Occipital lobe (tissue), 2 donors: Measurements from ENCODE around the gene LIPH. TPM values are rescaled to one million over a fixed set of nuclear protein-coding genes. Genes with fewer than 3 reads are reported as not detected.
A peak's percentile ranks its signal among the peaks of the same experiment; 100 is the strongest.
"Not testable (repeated sequence)": the region's sequence is repeated elsewhere in the genome, so short reads cannot be mapped to it uniquely, and the experiment has no call there.

ENCODE experiments used
- DNase-seq: peaks from one replicate; lab custom pipeline; 2025; lab: John Stamatoyannopoulos, UW
- total RNA-seq: library from RNA; depleted of rRNA; stranded (reverse); fragments of >200 nt; gene quantifications from one replicate; pipeline ENCODE4 v1.2.3, GENCODE V29; 2014

The LIPH gene
- total RNA-seq, 1 donor from 2014 or later: not detected

DNA sequence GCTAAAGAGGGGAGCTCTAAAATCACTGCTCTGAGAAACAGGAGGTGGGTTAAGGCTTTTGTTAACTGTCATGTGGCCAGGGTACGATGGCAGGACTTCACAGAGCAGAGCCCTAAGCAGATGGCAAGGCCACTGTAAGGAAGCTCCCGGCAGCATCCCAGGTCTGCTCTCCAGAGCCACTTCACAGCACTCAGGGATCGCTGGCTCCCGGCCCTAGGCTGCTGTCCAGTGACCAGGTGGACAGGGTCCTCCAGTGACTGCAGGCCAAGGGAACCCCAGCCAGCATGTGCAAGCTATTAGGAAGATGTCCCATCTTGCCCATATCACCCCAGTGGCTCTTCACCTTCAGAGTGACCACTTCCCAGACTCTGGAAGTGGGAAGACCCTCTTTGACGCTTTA is 63.9 kb downstream of the LIPH start:
- DNase-seq: no peak

DNA sequence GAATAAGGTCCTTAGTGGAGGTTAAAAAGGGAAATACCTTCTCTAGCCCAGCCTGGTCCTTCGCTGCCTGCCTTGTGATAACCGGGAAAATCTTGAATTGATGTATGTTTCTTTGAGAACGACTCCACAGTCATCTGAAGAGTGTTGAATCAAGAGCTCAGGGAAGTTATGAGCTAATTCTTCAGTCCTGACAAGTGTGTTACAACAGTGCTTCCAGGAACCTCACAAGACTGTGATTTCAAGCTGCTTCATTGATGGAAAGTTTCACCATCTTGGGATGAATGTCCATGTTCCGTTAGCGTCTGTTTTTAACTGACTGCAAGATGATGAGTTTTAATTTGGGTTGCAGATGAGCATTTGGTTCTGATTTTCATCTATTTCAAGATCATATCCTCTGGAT is 66.0 kb downstream of the LIPH start:
- no peak for DNase-seq

DNA sequence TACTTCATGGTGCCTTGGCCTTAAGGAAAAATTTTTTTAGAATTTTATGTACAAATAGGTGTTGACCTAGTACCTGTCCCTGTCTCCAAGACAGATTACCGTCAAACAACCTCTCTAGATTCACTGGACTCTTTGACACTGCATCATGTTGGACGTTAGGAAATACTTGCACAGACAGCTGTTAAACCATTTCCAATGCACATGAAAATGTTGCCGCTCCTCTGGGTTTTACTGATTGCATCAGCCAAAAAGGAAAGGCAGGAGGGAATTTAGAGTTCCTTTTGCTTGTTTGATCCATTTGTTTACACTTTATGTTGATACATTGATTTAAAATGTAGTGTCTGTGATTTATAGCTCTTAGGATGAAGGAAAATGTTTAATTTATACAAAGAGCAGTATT is 68.1 kb downstream of the LIPH start:
- DNase-seq: no peak

DNA sequence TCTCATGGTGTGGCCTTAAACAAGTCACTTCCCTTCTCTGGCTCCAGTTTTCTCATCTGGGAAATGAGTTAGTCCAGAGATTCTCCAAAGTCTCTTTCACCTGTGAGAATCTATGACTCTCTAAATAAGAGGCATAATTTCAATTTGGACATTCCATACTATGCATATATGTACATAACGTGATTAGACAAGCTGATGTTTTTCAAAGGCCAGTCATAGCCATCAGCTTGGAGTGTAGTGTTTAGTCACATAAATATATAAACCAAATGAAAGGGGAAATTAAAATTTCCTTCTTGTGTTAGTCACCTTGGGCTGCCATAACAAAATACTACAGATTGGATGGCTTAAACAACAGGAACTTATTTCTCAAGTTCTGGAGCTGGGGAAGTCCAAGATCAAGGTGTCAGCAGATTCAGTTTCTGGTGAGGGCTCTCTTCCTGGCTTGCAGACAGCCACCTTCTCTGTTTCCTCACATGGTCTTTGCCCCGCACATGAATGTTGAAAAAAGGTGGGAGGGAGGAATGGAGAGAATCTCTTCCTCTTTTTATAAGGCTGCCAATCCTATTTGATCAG is 72.9 kb downstream of the LIPH start:
- DNase-seq: no peak

DNA sequence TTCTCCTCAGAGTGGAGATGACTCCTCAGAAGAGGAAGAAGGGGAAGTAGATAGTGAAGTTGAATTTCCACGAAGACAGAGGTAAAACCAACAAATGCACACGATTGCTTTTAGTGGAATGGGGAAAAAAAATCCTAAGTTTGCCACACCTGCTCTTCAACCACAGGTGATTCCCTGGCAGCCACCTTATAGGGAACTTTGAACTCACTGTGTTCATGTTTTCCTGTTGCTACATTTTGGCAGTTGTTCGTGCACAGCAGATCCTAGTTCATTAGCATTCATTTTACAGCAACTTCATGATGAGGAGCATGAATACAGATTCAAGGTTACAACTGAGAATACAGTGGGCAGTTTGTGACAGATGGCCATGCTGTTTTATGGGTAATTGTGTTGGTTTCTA is 75.1 kb downstream of the LIPH start:
- DNase-seq: no peak

DNA sequence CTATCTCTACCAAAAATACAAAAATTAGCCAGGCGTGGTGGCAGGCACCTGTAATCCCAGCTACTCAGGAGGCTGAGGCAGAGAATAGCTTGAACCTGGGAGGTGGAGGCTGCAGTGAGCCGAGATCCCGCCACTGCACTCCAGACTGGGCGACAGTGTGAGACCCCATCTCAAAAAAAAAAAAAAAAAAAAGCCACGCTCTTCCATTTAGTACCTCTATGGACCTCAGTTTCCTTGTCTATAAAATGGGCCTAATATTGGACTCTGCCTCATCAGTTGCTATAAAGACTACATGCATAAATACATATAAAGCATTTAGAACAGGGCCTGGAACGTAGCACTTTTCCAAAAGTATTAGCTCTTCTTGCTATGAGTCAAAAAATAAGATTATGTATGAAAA is 77.5 kb downstream of the LIPH start:
- not testable (repeated sequence) for DNase-seq

DNA sequence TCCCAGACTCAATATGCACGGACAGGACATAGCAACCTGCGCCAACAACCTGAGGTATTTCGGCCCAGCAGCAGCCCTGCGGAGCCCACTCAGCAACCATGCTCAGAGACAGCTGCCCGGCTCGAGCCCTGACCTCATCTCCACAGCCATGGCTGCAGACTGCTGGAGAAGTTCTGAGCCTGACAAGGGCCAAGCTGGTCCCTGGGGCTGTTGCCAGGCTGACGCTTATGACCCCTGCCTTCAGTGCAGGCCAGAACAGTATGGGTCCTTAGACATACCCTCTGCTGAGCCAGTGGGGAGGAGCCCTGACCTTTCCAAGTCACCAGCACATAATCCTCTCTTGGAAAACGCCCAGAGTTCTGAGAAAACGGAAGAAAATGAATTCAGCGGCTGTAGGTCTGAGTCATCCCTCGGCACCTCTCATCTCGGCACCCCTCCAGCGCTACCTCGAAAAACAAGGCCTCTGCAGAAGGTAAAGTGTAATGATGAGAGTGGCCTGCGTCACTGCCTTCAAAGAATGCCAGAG is 79.0 kb downstream of the LIPH start:
- DNase-seq: peak; percentile 22

DNA sequence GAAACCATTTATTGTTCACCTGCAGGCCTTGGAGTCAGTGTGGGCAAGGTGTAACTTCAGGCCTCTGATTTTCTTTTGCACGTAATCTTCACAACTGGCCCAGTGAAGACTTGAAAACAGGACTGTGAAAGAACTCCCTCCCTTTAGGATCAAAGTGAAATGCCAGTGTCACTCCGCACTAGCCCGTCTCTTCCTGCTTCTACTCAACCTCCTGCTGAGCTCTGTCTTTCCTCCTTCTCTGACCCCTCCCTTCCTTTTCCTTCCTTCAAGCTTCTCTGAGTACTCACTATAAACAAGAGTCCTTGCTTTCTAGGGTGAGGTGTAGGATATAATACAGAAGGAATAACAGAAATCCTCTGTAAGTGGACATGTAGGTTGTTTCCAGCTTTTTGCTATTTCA is 82.1 kb downstream of the LIPH start:
- no peak for DNase-seq

DNA sequence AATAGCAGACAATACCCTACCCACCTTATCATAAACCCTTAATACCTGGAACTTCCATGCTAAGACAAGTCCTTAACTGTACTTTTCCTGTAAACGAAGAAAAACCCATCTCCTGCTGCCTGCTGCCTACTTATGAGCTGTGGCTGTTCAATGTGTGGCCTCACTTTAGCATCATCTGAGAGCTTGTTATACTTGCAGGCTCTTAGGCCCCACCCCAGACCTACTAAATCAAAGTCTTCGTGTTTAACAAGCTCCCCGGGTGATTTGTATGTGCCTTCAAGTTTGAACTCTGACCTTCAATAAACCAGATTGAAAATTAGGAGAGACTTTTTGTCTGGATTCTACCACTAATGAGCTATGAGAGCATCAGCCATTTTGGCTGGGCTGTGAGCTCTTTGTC is 82.8 kb downstream of the LIPH start:
- DNase-seq: no peak

DNA sequence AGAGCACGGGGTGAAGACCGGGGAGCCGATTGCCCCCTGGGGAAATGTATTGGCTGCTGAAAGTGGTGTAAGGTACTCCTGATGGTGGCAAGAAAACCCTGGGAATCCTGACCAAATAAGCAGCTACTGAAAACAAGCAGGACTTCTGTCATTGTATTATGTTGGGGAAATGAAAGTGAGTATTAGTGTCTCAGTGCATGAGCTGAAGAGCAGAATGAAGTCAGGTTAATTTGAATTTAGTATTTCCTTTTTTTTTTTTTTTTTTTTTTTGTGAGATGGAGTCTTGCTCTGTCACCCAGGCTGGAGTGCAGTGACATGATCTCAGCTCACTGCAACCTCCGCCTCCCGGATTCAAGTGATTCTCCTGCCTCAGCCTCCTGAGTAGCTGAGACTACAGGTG is 86.3 kb downstream of the LIPH start:
- DNase-seq: not testable (repeated sequence)

DNA sequence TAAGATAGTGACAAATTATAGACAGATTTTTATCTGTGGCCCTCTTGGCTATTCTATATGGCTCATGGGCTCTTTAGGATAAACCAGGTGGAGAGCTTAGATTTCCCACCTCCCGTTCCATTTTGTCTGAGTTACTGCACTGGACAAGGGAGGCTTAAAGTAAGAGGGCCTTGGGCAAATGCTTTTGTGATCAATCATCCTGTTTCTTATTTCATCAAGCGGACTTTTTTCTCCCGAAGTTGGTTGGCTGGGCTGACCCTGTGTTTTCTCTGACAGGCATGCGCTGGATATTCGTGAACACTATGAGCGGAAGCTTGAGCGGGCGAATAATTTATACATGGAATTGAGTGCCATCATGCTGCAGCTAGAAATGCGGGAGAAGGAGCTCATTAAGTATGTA is 86.9 kb downstream of the LIPH start:
- DNase-seq: no peak

DNA sequence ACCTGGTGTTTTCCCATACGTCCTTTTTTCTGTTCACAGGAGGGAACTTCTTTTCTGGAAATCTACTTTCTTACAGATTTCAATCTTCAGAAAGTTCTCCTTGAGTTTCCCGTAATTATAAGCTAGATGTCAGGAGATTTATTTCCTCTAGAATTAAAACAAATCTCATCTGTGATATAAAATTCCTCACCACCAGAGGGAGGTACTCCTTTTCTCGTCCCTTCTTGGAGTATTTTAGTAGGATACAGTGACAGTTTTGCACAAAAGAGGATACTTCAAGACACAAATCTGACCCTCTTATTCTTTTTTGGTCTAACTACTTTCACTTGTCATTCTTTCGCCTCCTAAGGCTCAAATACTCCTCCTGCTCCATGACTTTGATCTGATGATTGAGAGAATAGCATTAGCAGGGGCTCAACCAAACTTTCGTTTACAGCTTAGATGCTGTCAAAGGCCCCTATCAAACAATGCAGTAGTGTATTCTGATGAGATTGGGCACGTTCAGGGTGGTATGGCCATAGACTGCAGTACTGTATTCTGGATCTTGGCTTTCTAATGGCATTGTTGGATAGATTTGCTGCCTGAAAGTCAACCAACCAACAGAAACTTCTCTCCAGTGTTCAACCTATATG is 91.6 kb downstream of the LIPH start:
- DNase-seq: no peak

DNA sequence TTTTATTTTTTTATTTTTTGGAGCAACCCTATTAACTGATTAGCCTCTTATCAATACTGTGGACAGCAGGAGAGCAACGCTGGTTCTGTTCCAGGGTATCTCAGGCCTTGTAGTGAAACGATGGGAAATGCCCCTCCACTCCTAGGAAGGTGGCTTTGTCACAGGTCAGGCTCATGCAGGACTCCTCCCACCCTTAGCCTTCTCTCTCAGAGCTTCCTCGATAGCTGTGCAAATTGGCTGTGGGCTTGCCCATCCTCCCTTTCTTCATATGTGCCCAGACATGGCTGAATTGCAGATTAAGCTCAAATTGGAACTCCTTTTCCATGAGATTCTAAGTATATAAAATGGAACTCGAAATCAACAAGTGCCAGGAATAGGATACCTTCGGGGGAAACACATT is 92.1 kb downstream of the LIPH start:
- no peak for DNase-seq

DNA sequence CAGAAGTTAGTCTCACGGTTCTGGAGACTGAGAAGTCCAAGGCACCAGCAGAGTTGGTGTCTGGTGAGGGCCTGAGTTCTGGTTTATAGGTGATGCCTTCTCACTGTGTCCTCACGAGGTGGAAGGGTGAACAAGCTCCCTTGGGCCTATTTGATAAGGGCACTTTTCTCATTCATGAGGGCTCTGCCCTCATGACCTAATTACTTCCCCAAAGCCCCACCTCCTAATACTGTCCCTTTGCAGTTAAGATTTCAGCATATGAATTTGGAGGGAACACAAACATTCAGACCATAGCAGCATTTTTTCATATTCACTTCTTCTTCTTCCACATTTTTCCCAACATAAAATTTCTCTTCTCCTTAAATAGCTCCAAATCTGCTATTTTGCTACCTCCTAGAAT is 95.0 kb downstream of the LIPH start:
- DNase-seq: no peak

Other genes with a start within 250 kb of the LIPH start
- 46.8 TPM for gene MAP3K13, start 189.5 kb downstream of the LIPH start, total RNA-seq
- 12.9 TPM for gene TMEM41A, start 53.6 kb downstream of the LIPH start, total RNA-seq
- 43.5 TPM for gene SENP2, start 33.7 kb upstream of the LIPH start, total RNA-seq